Common myeloid progenitor, CD34-positive (primary cell): Measurements from ENCODE around the gene SPEG.
"Not testable (repeated sequence)": the region's sequence is repeated elsewhere in the genome, so short reads cannot be mapped to it uniquely, and the experiment has no call there.

ENCODE experiments used
- CTCF ChIA-PET: fragments of 350-600 bp; sonication (Branson Sonifier 250); formaldehyde crosslinking; loops from one replicate; lab custom pipeline; 2021; ENCODE audit warnings: antibody characterized with exemption; lab: Charles Lee
- POLR2A ChIA-PET: fragments of 350-600 bp; sonication (Branson Sonifier 250); formaldehyde crosslinking; loops from one replicate; lab custom pipeline; 2021; ENCODE audit warnings: antibody characterized with exemption; lab: Charles Lee
- DNase-seq, 3 donors: peaks; one replicate each; pipeline versions ENCODE4 v3.0.0 to v3.0.0-alpha.2; 2013
- H3K27ac ChIP-seq, 2 experiments: 1 replicate in 1 of 2; 2 replicates in 1 of 2; pipeline ENCODE4 v1.7.0; 2013; ENCODE audit warnings: inconsistent platforms in 2 of 2, low read length in 2 of 2, mild to moderate bottlenecking in 2 of 2, low read depth in 1 of 2, moderate library complexity in 1 of 2; ENCODE audit not compliant: severe bottlenecking in 2 of 2, insufficient read depth in 1 of 2, poor library complexity in 1 of 2
- H3K27me3 ChIP-seq, 5 experiments: replicated peaks in 2 of 5; 1 replicate in 3 of 5; 2 replicates in 2 of 5; pipeline versions ENCODE4 v1.6.1 to v1.7.0; 2013; ENCODE audit warnings: low read length in 4 of 5, mild to moderate bottlenecking in 2 of 5, moderate library complexity in 2 of 5, inconsistent platforms in 1 of 5; ENCODE audit not compliant: insufficient read depth in 5 of 5, control insufficient read depth in 4 of 5
- H3K36me3 ChIP-seq, 4 experiments: 1 replicate in 2 of 4; 2 replicates in 2 of 4; pipeline versions ENCODE4 v1.6.1 to v1.7.0; 2013; ENCODE audit warnings: low read length in 3 of 4, control low read depth in 1 of 4, mild to moderate bottlenecking in 1 of 4; ENCODE audit not compliant: control insufficient read depth in 4 of 4, insufficient read depth in 4 of 4
- H3K4me1 ChIP-seq, 4 experiments: 1 replicate in 3 of 4; 2 replicates in 1 of 4; pipeline versions ENCODE4 v1.6.1 to v1.7.1; 2013; ENCODE audit warnings: low read length in 3 of 4, mild to moderate bottlenecking in 3 of 4, control low read depth in 1 of 4, inconsistent platforms in 1 of 4, moderate library complexity in 1 of 4; ENCODE audit not compliant: control insufficient read depth in 4 of 4, insufficient read depth in 4 of 4; ENCODE audit errors: control extremely low read depth in 1 of 4
- H3K4me3 ChIP-seq, 7 experiments: 1 replicate in 4 of 7; 2 replicates in 3 of 7; pipeline versions ENCODE4 v1.5.1 to v1.7.0; 2013; ENCODE audit warnings: mild to moderate bottlenecking in 7 of 7, low read length in 6 of 7, moderate library complexity in 6 of 7, inconsistent platforms in 2 of 7, low read depth in 2 of 7, control low read depth in 1 of 7; ENCODE audit not compliant: insufficient read depth in 4 of 7, control insufficient read depth in 1 of 7; ENCODE audit errors: extremely low read depth in 1 of 7
- H3K9me3 ChIP-seq, 5 experiments: 1 replicate in 4 of 5; 2 replicates in 1 of 5; pipeline versions ENCODE4 v1.6.1 to v1.7.1; 2013; ENCODE audit warnings: low read length in 4 of 5, mild to moderate bottlenecking in 2 of 5, inconsistent platforms in 1 of 5, low read depth in 1 of 5, moderate library complexity in 1 of 5; ENCODE audit not compliant: control insufficient read depth in 4 of 5, insufficient read depth in 2 of 5; ENCODE audit errors: control extremely low read depth in 1 of 5
- WGBS: methylation state at CpG from one replicate; pipeline ENCODE4 v1.1.5; 2013; ENCODE audit not compliant: insufficient coverage; 5-methylcytosine and 5-hydroxymethylcytosine counted together

SPEG gene

GRCh38 chr2:219404291-219404910, 30.2 kb upstream of the SPEG start:
- CTCF ChIA-PET = interaction anchor here (0.8 to 7.1 kb wide), 18 partner anchors 11 to 332 kb away, joined by 3 to 99 read pairs (median 5); partner anchors contain the start of genes DNPEP and SPEG
- Histone ChIP-seq H3K27ac (no peak overlapping the region), H3K9me3 (no peaks in the 10 kb centered on the region), H3K4me3 (no peak overlapping the region), H3K36me3 (no peaks in the 10 kb centered on the region), H3K27me3 (peaks cover 0 to 10% (median 0%) of the 10 kb centered on the region in 5 experiments), H3K4me1 (no peaks in the 10 kb centered on the region)
- no peak for DNase-seq
- POLR2A ChIA-PET = no interaction called here
- WGBS = 98% methylated on average over 8 of the region's 10 CpGs

GRCh38 chr2:219404954-219405353, 29.7 kb upstream of the SPEG start:
- ChIA-PET CTCF (interaction anchor here (0.8 to 7.1 kb wide), 11 partner anchors 12 to 124 kb away, joined by 3 to 99 read pairs (median 7); partner anchors contain the start of genes DNPEP and SPEG), POLR2A (no interaction called here)
- no peak for DNase-seq
- no peaks in the 10 kb centered on the region for H3K9me3 ChIP-seq
- H3K27me3 ChIP-seq = peaks cover 0 to 6% (median 0%) of the 10 kb centered on the region in 5 experiments
- no peaks in the 10 kb centered on the region for H3K36me3 ChIP-seq
- H3K4me1 ChIP-seq = no peaks in the 10 kb centered on the region
- H3K4me3 ChIP-seq = no peak overlapping the region
- H3K27ac ChIP-seq = no peak overlapping the region
- 88% methylated on average over 6 of the region's 7 CpGs for WGBS

GRCh38 chr2:219405451-219405850, 29.2 kb upstream of the SPEG start:
- no peak overlapping the region for H3K27ac ChIP-seq
- H3K36me3 ChIP-seq = no peaks in the 10 kb centered on the region
- ChIA-PET CTCF (interaction anchor here (1.1 to 5.8 kb wide), 7 partner anchors 11 to 118 kb away, joined by 3 to 67 read pairs (median 8); partner anchors contain the start of genes DNPEP and SPEG), POLR2A (no interaction called here)
- peaks cover 0 to 6% (median 0%) of the 10 kb centered on the region in 5 experiments for H3K27me3 ChIP-seq
- WGBS = 82% methylated on average over 7 of the region's 9 CpGs
- H3K4me3 ChIP-seq = no peak overlapping the region
- no peaks in the 10 kb centered on the region for H3K9me3 ChIP-seq
- no peaks in the 10 kb centered on the region for H3K4me1 ChIP-seq
- no peak for DNase-seq

- POLR2A ChIA-PET = no interaction called here
- WGBS = 92% methylated on average over 6 of the region's 7 CpGs
- H3K9me3 ChIP-seq = no peaks in the 10 kb centered on the region
- H3K36me3 ChIP-seq = no peaks in the 10 kb centered on the region
- DNase-seq = no peak
- CTCF ChIA-PET = interaction anchor here (0.6 kb wide), 2 partner anchors 35 to 105 kb away, joined by 3 read pairs; no protein-coding TSS in a partner anchor
- H3K4me3 ChIP-seq = no peak overlapping the region
- H3K27me3 ChIP-seq = peaks cover 0 to 6% (median 0%) of the 10 kb centered on the region in 5 experiments
- H3K27ac ChIP-seq = no peak overlapping the region
- no peaks in the 10 kb centered on the region for H3K4me1 ChIP-seq
Observed at GRCh38 chr2:219405958-219406860, 28.4 kb upstream of the SPEG start.

GRCh38 chr2:219406861-219407230, 27.8 kb upstream of the SPEG start:
- CTCF ChIA-PET = no interaction called here

GRCh38 chr2:219407343-219407742, 27.3 kb upstream of the SPEG start:
- DNase-seq, H3K36me3 ChIP-seq, H3K27me3 ChIP-seq, H3K27ac ChIP-seq, CTCF ChIA-PET, POLR2A ChIA-PET, H3K9me3 ChIP-seq, H3K4me3 ChIP-seq, H3K4me1 ChIP-seq: not testable (repeated sequence)
- 100% methylated on average over 3 of the region's 5 CpGs for WGBS

More at GRCh38 chr2:219406861-219407230, 27.8 kb upstream of the SPEG start:
- DNase-seq = no peak
- H3K9me3 ChIP-seq = no peaks in the 10 kb centered on the region
- H3K27ac ChIP-seq = no peak overlapping the region
- no peaks in the 10 kb centered on the region for H3K4me1 ChIP-seq
- H3K36me3 ChIP-seq = no peaks in the 10 kb centered on the region
- H3K27me3 ChIP-seq = peaks cover 0 to 6% (median 0%) of the 10 kb centered on the region in 5 experiments
- 100% methylated on average over 2 of the region's 3 CpGs for WGBS
- POLR2A ChIA-PET = no interaction called here
- no peak overlapping the region for H3K4me3 ChIP-seq
